Amniotic epithelial cell (primary cell): ENCODE results near the gene MRPL33.

Experiments used
- DNase-seq: peaks from one replicate; pipeline ENCODE4 v3.0.0-alpha.2; 2010; ENCODE audit warnings: low read depth

Gene MRPL33

GRCh38 chr2:27776696-27777095 is 5.2 kb downstream of the MRPL33 start:
- peak; percentile 90 for DNase-seq

GRCh38 chr2:27779417-27780055 is 8.0 kb downstream of the MRPL33 start:
- DNase-seq = no peak

- no peak for DNase-seq
These were observed 10.0 kb downstream of the MRPL33 start for GRCh38 chr2:27781496-27781895.

- no peak for DNase-seq
These were observed 11.2 kb downstream of the MRPL33 start for GRCh38 chr2:27782701-27783100.

- no peak for DNase-seq
These were observed 19.3 kb downstream of the MRPL33 start for GRCh38 chr2:27790796-27791195.

- peak; percentile 32 for DNase-seq
These were observed 21.2 kb downstream of the MRPL33 start for GRCh38 chr2:27792759-27793158.

- DNase-seq = no peak
These were observed 23.7 kb downstream of the MRPL33 start for GRCh38 chr2:27795093-27795834.

- DNase-seq = no peak
These were observed 24.4 kb downstream of the MRPL33 start for GRCh38 chr2:27795868-27796277.

GRCh38 chr2:27796791-27797765 is 25.6 kb downstream of the MRPL33 start:
- DNase-seq = no peak

GRCh38 chr2:27797841-27798240 is 26.3 kb downstream of the MRPL33 start:
- no peak for DNase-seq

- DNase-seq = no peak
These were observed 27.0 kb downstream of the MRPL33 start for GRCh38 chr2:27798486-27798885.

- peak; percentile 100 for DNase-seq
These were observed 27.6 kb downstream of the MRPL33 start for GRCh38 chr2:27798948-27799645.

- DNase-seq = no peak
These were observed 28.1 kb downstream of the MRPL33 start for GRCh38 chr2:27799646-27800010.

GRCh38 chr2:27800856-27801255 is 29.3 kb downstream of the MRPL33 start:
- no peak for DNase-seq

GRCh38 chr2:27802547-27802946 is 31.0 kb downstream of the MRPL33 start:
- no peak for DNase-seq

GRCh38 chr2:27803046-27803445 is 31.5 kb downstream of the MRPL33 start:
- DNase-seq = peak; percentile 54

GRCh38 chr2:27804146-27804545 is 32.6 kb downstream of the MRPL33 start:
- DNase-seq = peak; percentile 84

- DNase-seq = no peak
These were observed 33.7 kb downstream of the MRPL33 start for GRCh38 chr2:27805180-27805579.

- no peak for DNase-seq
These were observed 35.0 kb downstream of the MRPL33 start for GRCh38 chr2:27806311-27807059.

- DNase-seq = peak; percentile 37
These were observed 36.0 kb downstream of the MRPL33 start for GRCh38 chr2:27807476-27807875.

GRCh38 chr2:27808418-27808817 is 36.9 kb downstream of the MRPL33 start:
- DNase-seq = no peak
